NCI-H510A treated with DMSO at 0.1 percent for 48 hours (cell line): Measurements from ENCODE around the gene RAMP3.
"Not testable (repeated sequence)": the region's sequence is repeated elsewhere in the genome, so short reads cannot be mapped to it uniquely, and the experiment has no call there.

Experiments used
- DNase-seq: peaks from one replicate; lab custom pipeline; 2025; lab: John Stamatoyannopoulos, UW

Gene RAMP3

DNA sequence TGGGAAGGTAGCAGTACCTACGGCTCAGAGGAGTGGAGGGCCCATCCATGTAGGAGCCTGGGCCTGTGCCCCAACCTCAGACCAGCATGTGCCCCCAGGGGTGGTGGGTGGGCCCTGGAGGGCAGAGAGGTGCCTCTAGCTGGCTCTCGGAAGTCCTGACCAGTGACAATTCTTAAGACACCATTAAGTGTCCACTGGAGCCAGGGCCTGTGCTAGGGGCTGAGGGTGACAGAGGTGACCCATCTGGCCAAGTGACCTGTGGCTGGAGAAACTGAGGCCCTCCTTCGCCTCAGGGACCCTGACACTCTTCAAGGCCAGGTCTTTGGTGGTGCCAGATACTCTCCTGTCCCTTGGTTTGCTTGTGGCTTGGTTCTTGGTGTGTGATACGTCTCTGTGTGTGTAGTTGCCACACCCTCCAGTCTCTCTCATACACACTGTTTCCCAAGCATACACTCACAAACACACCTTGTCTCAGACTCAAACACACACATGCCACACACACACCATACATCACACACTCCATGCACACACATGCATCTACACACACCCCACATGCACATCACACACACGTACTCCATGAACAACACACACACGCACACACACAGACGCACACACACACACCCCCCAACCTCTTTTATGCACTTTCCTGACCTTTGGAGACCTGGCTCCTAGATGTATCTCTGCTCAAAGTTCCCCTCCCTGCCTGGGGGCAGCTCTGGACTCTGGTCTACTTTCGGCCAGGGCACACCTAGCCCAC, 897 bp upstream of the RAMP3 start:
- no peak for DNase-seq

DNA sequence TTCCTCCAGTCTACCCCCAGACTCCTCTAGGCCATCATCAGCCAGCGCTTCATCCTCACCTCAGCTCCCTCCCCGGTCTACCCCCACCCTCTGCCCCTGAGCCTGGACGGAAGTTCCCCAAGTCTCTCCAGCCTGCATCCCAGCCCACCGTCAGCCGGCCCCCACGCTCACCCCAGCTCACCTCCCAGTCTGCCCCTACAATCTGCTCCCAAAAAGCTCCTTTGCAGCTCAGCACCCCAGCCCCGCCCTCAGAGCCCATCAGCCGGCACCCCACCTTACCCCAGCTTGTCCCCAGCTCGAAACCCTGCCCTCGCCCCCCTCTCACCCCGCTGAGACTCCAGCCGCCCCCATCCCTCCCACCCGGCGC, 322 bp upstream of the RAMP3 start:
- no peak for DNase-seq

DNA sequence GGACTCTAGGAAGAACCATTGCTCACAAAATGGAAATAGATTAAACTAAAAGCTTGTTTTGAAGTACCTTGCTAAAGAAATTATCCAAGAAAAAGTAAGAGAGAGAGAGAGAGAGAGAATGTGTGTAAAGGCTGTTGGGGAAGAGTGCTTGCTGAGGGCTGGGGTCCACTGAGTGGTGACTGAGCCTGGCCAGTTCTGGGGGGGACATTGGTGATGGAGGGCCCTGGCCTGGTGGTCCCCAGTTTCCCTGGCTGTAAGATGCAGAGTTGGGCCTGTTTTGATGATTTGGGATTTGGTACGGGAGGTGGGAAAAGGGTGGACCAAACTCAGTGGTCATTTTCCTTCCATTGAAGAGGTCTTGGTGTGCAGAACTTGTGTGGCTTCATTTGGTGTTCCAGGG, 880 bp downstream of the RAMP3 start:
- DNase-seq: no peak

DNA sequence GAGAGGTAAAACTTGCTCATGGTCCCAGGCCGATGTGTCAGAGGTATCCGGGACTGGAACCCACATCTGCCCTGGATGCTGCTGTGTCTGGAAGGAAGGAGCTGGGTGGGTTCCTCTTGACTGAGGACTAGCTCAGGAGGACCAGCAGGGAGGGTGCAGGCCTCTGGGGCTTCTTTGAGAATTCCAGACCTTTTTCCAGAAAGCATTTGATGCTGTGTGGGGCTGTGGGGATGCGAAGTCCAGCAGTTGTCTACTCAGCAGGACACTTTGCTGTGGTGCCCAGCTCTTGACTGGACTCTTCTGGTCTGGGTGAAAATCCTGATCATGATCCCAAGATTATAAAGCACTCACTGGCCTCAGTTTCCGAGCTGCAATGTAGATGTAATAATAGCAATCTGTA, 1.7 kb downstream of the RAMP3 start:
- no peak for DNase-seq

DNA sequence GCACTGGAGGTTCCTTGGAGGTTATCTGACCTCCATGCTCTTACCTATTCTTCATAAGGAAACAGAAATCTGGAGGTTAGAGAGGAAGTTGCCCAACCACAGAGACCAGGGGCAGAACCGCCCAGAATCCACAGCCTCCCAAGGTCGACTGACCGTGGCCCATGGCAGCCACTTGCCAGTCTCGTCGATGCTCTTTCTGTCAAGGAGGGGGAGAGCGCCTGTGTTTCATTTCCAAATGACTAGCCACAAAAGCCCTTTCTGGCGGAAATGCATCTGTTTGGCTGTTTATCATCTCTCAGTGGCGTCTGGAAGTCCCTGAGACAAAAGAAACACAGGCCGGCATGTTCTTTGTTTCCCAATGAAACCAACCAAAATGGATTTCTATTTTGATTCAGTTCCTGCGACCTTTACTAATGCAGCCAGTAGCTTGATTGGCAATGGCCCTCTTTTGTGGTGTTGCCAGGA, 2.9 kb downstream of the RAMP3 start:
- DNase-seq: no peak

DNA sequence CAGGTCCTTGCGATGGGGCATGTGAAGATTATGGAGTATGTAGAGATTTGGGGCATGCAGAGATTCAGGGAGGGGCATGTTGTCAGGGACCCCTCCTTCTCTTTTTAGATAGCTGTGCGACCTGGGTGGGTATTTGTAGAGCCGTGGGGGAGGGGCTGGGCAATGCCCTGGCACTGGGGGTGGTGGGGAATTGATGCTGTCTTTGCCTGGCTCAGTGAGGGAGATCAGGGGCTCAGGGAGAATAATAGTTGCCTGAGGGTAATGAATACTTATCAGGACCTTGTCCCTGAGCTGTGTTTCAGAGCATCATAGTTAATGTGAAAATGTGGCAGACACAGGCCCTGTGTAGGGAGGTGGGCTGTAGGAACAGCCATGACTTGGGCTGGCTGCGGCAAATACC, 3.5 kb downstream of the RAMP3 start:
- no peak for DNase-seq

DNA sequence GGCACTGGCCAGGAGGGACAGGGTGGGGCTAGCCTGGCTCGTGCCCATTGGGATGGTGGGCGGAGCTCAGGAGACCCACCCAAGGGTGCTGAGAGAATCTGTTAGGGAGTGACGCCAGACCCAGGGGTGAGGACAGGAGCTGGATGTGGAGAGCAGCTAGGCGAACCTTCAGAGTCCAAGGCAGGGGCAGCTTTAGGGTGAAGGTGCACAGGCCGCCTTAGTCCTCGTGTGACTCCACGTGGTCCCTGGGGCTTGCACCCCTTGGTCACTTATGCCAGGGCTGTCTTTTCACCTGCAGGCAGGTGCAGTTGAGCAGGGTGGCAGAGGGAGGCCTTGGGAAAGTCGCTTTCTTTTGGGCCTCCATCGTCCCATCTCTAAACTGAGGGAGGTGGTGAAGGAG, 4.3 kb downstream of the RAMP3 start:
- no peak for DNase-seq

DNA sequence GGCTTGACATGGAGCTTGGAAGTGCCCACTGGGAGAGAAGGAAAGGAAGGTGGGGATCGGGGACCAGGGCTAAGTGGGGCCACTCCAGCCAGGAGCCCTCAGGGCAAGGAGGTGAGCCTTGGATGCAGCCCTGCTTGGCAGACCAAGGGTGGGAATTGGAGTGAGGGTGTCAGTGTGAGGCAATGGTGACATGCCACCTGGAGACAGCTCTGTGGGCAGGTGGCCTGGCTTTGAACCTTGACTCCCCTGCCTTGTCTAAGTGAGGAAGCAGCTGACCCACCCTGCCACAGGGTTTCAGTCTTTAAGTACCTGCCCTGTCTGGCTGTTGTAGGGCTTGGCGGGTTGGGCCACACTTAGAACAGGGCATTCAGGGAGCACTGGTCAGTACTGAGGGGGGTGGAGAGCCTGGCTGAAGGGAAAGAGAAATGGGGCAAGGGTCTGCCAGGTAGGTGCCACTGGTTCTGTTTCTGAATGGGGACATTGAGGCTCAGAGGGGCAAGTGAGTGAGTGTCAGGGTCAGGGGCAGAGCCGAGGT, 4.8 kb downstream of the RAMP3 start:
- no peak for DNase-seq

DNA sequence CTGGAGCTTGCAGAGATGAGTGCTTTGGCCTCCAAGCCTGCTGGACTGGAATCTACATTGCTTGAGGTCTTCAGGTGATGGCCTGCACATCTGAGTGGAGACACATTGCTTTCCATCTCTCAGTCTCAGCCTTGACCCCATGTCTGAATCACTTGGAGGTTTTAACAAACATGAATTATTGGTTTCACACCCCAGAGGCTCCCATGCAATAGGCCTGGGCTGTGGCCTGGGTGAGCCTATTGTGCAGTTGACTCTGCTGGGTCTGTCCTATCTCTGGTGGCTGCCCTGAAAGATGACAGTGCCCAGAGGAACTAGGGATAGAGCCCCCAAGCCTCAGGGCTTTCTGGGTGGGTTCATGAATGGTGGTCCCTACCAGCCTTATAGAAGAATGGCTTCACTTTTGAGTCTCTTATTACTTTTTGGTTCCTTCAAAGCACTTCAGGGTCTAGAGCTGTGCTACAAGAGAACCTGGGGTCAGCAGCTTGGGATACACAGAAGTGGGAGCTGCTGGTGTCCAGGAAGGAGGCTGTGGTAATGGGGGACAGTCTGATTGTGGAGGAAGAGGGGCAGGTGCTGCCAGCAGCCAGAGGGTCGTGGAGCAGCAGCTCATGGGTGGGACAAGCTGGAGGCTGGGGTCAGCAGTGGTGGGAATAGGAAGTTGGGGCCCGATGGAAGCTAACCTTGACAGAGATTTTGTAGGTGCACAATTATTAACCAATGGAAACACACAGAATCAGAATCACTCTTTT, 5.5 kb downstream of the RAMP3 start:
- DNase-seq: no peak

DNA sequence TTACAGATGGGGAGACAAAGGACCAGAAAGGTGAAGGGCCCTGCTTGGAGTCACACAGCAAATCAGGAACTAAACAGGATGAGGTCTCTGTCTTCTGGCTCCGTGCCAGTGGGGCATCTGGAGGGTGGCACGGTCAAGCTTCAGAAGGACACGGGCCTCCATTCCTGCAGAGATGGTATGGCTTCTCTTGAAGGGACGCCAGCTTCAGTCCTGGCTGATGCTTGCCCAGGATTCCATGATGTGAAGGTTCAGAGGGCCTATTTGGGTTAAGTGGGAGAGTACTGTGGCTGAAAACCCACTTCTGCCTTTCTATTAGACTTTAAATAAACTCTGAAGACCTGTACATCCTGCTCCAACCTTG, 6.1 kb downstream of the RAMP3 start:
- no peak for DNase-seq

DNA sequence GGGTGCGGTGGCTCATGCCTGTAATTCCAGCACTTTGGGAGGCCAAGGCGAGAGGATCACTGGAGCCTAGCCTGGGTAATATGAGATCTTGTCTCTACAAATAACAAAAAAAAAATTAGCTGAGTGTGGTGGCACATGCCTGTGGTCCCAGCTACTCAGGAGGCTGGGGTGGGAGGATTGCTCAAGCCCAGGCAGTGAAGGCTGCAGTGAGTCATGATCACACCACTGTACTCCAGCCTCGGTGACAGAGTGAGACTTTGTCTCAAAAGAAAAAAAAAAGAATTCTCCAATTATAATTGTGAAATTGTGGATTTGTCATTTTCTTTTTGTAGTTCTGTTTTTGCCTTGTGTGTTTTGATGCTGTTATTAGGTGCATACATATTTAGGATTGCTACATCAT, 6.7 kb downstream of the RAMP3 start:
- DNase-seq: not testable (repeated sequence)

DNA sequence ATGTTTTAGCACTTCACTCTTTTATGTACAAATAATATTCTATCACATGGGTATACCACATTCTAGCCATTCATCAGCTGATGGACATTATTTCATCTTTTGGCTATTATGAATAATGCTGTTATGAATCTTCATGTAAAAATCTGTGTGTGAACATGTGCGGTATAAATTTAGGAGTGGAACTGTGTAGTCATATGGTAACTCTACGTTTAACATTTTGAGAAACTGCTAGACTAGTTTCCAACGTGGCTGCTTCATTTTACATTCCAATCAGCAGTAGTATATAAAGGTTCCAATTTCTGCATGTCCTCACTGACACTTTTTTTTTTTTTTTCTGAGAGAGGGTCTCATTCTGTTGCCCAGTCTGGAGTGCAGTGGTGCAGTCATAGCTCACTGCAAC, 8.3 kb downstream of the RAMP3 start:
- no peak for DNase-seq

DNA sequence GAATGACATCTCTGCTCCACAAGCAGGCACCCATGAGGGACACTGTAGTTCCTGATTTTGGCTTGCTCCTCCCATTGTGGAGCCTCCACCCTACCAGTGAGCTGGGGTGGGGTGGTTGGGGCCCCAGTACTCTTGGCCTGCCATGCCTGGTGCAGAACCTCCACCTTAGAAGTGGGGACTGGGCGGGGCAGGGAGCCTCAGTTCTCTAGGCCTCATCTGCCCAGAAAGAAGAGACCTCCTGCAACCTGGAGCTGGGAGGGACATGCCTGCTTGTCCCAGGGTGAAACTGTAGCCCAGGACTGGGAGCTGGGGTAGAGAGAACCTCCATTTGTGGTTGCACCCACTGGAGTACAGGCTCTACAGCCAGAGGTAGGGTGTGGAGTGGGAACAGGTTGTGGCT, 14.4 kb downstream of the RAMP3 start:
- DNase-seq: no peak

DNA sequence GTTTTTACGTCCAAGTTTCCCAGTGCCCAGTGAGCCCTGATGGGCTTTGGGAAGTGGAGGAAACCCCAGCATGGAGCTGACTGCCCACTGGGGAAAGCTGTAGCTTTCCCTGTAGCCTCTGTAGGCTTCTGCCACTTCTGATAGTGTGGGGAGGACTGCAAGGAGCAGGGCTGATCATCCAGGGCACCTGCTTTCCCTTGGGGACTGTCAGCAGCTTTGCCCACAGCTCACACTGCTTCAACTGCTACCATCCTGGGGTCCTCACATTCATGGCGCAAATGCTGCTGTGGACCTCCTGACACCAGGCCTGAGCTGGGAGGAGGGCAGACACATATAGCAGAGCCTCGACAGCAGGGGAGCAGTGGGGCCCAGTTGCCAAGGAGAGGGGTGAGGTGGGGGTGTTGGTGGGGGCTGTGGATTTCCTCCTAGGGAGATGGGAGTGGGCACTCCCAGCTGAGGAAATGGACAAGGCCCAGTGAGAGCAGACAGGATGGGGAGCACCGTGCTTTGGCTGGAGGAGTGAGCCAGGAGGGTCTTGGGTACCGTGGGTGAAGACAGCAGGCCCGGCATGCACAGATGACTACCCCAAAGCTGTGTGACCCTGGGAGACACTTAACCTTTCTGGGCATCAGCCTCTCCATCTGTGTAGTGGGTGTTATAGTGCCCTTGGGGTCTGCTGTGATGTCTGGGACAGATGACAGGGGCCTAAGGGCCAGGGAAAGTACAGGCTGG, 16.2 kb downstream of the RAMP3 start:
- DNase-seq: no peak

DNA sequence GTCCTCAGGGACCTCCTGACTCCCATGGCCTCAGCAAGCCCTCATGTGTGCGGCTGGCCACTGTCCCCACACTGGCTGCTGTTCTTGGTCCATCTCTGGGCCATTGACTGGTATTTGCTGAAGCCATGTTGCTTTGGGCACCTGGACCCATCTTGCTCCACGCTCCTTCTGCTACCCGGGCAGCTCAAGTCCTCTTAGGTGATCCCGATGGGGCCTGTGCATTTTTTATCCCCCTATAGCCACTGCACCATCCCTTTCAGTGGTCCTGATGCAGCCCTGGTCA, 16.7 kb downstream of the RAMP3 start:
- no peak for DNase-seq

DNA sequence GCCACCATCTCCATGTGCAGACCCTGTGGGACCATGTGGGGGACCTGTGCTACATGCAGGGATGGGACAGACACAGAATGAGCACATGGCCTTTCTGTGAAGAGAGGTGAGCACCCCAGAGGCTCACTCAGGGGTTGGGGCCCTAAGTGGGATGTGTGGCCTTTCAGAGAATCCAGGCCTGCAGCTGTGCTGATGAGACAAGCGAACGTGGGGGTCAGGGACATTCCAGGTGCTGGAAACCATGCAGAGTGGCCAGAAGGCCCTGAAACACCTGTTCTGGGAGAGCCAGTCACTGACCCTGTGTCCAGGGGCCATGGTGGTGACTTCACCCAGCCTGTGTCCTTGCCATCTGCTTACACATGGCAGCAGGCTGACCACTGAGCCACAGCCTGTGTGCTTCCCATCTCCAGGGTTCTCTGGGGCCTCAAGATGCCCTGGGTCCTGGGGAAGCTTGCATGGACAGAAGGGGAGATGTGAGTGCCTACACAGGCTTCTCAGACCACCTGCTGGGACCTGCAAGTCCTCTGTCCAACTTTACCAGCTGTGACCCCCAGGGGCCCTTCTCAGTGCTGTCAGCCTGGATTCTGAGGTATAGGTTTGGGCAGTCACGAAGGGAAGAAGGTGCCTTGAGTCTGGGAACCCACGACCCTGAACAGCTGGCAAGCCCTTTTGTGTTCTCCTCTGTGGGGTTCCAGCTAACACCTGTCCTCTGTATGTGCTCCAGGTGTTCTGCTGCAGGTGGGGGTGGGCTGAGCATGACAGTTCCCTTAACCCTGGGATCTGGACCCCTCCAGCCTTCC, 17.6 kb downstream of the RAMP3 start:
- DNase-seq: no peak

DNA sequence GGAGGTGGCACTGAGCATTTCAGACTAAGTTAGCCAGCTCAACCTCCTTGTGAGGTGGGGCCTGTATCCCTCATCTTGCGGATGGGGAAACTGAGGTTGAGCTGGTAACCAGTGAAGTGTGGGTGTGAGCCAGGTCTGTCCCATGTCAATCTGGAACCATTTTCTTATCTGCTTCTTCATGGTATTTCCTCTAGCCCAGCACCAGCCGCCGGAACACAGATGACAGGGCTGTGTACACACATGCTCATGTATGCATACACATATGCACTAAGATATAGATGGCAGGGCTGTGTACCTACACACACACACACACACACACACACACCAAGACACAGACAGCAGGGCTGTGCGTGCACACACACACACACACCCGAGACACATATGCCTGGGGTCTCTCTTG, 18.5 kb downstream of the RAMP3 start:
- no peak for DNase-seq

DNA sequence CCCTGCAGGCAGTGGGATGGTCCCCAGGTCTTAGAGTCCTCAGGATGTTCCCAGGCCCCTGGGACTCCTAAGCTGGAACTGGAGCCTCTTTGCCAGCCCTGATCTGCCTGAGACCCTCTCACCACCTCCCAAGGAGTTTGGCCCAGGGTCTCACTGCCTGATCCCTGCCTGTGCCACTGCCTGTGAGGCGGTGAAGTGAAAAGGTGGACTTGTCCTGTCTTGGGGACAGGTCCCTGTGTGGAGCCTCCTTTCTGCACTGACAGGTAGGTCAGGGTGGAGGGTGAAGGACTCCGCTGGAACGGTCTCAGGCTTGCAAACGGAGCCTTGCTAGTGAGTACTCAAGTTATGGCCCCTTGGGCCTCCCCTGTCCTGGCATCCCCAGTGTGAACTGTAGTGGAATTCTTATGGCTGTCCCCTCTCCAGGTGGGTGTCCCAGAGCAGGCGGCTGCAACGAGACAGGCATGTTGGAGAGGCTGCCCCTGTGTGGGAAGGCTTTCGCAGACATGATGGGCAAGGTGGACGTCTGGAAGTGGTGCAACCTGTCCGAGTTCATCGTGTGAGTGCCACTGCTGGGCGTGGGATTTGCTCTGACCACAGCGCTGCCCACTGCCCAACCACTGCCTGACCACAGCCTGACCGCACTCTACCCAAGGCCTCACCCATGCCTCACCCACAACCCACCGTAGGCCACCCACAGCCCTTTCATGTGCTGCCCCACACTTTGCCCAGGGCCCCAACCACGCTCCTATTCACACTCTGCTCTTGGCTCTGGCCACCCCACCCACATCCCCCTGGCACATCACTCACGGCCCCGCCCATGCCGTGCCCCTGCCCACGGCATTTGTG, 19.5 kb downstream of the RAMP3 start:
- DNase-seq: no peak

DNA sequence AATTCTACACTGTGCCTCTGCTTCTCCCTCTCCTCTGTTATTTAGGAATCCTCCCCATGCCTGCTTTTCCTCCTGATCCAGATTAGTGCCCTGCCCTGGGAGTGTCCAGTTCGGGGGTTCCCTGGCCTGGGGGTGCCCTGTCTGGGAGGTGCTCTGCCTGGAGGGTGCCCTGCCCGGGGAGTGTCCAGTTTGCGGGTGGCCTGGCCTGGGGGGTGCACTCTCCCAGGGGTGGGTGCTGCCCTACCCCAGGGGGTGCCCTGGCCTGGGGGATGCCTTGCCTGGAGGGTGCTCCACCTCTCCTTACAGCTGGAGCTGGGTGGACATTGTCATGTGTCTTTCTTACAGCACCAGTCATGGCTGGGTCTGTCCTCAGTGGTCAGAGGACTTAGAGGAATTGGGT, 20.2 kb downstream of the RAMP3 start:
- DNase-seq: no peak

DNA sequence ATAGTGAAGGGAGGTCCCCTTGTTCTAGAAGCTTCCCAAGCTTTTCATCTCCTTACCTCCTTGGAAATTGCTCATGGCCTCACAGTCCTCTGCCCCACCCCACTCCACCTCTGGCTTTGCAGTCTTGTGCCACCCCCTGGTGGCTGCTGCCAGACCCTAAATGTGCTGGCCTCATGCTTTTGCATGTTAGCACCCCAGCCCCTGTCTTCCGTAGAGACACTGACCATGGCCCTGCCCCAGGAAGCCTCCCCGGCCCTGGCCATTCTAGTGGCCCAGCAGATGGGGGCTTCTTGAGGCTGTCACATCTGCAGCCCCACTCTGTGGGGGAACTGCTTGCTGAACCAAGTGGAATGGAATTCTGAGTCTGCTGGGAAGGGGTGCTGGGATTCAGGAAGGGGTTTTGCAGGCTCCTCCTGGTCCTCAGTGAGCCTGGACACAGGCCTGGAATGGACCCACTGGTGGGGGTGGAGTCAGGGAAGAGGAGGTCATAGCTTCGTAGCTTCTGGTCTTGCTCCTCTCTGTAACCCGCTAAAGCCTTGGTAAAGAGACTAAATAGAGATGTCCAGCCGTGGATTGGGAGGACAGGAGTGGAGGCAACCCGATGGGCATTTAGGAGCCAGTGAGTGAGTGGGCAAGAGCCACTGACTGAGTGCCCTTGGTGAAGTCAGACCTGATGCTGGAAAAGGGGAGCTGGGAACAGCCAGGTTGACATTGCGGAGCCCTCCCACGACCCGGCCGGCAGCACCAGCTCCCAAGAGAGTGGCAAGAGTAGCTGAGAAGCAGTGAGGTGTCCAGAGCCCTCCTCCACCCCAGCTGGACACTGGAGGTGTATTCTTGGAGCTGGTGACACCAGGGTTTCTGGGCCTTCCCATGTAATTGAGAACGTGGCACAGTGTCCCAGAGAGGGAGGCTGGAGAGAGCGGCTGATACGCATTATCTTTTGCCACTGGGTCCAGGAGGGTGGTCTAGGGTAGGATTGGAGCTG, 20.9 kb downstream of the RAMP3 start:
- no peak for DNase-seq
